ENCODE data around the gene RSPO3.
"Not testable (repeated sequence)": the region's sequence is repeated elsewhere in the genome, so short reads cannot be mapped to it uniquely, and the experiment has no call there.

RSPO3 gene, protein sequence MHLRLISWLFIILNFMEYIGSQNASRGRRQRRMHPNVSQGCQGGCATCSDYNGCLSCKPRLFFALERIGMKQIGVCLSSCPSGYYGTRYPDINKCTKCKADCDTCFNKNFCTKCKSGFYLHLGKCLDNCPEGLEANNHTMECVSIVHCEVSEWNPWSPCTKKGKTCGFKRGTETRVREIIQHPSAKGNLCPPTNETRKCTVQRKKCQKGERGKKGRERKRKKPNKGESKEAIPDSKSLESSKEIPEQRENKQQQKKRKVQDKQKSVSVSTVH

DNA sequence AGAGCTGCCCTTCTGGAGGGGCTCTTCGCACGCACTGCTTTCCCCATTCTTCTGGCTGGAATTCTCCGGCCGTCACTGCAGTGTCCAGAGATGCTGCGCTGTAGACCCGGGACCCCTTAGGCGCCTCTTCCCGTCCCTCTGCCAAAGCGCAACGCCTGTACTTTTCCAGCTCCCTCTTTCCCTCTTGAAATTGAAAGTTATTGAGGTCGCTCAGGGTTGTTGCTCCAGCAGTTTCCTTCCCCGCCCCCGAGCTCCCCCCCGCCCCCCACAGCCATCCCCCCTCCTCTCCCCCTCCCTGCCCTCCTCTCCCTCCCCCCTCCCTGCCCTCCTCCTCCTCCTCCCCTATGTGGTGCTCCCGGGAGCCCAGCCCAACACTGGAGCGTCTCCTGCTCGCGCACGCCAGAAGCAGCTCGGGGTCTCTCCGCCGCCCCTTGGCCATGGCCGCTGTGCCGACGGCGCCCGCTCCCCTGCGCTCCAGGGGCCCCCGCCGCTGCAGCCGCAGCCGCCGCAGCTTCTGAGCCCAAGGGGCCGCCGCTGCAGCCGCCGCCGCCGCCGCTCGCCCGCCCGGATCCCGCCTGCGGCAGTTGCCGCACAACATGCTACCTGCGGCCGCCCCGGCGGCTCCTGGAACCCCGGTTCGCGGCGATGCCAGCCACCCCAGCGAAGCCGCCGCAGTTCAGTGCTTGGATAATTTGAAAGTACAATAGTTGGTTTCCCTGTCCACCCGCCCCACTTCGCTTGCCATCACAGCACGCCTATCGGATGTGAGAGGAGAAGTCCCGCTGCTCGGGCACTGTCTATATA is at the start of gene RSPO3:
TSS of gene RSPO3 (plus strand) at position 374 of the 804 bp plus-strand sequence. CDS start 522 bp downstream, outside the sequence.
- DNase-seq (ENCODE audit: low read depth): no peak

DNA sequence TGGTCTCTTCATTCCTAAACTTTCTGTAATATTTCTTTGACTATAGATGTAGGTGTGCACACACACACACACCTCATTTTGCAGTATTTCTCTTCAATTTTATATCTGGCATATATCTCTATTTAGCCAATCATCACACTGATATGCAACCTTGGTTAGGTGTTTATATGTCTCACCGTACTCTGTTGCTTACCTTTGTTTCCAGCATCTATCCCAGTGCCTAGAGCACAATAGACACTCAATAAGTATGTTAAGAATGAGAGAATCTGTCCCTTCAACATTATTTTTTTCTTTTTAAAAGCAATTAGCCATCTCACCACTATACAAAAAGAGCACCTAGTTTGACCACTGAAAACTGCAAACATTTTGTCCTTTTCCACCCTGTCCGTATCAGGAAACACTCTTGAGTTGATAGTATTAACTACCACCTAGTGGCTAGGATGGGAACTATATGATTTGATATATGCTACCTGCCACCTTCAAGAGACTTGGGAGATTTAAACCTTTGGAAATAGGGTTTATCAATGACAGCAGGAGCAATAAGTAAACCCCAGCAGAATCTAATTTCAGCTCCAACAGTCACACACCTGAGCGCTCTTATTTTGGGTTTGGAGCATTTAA is 48.7 kb upstream of the RSPO3 start:
- DNase-seq (ENCODE audit: low read depth): no peak

DNA sequence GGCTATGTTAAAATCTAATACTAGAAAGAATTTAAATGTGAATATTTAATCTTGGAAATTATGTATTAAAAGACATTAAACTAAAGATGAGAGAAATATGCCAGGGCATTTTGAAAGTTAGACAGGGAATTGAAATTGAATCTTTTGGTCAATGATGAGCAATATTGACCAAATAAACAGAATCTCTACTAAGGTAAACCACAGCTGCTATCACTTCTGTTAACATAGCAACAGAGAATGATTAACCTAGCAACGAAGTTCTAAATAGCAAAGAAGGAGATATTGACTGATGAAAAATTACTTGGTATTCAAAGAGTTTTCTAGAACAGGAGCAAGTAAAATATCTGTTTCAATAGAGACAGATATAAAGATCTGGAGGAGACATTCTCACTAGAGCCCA is 45.2 kb upstream of the RSPO3 start:
- DNase-seq (ENCODE audit: low read depth): no peak

DNA sequence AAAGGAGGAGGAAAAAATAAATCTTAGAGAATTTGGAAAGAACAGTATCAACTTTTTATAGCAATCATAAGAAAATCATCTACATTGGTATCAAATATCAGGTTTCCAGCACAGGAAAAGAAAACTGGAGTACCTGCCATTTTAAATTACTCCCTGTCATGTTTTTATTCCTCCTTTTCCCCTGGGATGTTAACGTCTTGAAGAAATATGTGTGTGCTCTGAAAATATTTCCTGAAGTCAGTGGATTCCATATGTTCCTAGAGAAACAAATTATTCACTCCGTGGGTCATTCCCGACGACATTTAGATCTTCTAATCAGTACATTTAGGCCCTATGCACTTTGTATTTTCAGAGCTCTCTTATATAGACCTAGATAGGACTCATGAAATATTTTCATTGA is 42.0 kb upstream of the RSPO3 start:
- DNase-seq (ENCODE audit: low read depth): no peak

DNA sequence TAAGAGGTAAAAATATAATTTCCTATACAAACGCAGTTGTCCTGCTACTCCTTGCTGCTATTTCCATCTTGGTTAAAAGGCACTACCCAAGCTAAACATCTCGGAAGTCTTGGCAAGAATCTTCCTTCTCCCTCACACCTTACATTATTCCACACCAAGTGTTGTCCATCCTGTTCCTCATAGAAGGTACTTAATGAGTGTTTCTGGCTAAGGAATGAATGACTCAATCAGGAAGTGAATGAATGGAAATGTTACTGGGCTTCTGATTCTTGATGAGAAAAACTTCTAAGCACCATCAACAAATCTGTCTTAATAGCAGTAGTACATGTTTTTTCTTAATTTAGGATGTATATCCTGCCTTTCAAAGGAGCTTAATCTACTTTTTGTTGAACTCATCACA is 40.6 kb upstream of the RSPO3 start:
- DNase-seq (ENCODE audit: low read depth): no peak

DNA sequence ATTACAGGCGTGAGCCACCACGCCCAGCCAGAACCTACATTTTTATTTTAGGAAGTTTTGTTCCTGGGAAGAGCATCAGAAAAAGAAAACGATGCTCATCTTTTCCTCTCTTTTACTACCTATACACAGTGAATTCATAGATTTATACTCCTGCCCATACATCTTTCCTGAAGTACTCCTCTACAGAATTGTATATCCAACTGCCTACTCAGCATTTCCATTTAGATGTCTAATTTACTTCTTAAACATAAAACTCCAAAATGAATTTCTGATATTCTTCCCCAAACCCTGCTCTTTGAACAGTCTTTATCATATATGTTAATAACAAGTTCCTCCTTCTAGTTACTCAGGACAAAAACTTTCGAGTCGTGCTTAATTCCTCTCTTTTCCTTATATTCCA is 39.8 kb upstream of the RSPO3 start:
- DNase-seq (ENCODE audit: low read depth): no peak

DNA sequence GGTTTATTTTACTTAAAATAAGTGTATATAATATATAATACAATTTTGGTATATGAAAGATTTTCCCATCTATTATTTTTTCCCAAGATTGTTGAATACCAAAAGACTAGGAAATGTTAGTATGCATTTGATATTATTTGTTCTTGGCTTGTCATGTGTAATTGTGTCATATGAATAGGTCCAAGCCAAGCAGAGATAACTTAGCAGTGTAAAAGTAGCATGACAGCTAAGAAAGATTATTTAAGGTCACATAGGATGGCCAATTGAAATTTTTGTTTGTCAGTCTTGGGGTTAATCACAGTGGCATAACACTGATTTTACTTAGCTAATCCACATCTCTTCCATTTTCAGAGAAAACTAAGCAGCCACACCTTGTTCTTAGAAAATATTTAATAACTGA is 38.8 kb upstream of the RSPO3 start:
- no peak for DNase-seq (ENCODE audit: low read depth)

DNA sequence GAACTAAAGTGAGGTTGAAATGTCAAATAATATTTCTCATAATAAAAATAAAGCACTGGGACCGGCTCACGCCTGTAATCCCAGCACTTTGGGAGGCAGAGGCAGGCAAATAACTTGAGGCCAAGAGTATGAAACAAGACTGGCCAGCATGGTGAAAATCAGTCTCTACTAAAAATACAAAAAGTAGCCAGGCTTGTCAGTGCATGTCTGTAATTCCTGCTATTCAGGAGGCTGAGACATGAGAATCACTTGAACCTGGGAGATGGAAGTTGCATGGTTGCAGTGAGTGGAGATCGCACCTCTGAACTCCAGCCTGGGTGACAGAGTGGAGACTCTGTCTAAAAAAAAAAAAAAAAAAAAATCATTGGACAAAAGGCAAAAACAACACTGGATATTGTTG is 38.4 kb upstream of the RSPO3 start:
- no peak for DNase-seq (ENCODE audit: low read depth)

DNA sequence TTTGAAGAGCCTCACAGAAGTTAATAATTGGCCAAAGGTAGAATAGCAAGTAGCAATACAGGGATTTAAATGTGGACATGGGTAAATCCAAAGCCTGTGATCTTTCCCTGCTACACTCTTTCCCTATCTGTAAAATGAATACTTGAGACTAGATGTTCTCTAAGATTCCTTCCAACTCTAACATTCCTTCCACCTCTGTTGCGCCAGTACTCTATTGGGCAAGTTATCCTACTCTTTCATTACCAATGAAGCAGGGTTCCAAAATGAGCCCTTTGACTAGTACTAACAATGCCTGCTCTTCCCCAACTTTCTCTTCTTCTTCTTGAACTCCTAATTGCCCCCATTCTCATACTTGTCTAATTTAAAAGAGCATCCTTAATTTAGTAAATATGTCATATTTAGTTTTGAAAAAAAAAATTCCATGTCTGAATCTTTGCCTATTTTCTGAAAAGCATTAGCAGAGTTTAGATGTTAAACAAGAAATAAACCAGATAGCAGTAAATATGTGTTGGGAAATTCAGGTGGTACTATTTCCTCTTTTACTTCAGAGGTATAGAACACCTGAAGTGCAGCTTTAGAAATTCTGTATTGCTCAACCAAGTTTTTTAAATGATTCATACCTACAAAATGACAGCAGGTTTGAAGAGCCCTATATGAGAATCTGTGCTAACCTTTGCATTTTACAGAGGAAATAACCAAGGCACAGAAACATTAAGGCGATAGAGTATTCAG is 35.1 kb upstream of the RSPO3 start:
- no peak for DNase-seq (ENCODE audit: low read depth)

DNA sequence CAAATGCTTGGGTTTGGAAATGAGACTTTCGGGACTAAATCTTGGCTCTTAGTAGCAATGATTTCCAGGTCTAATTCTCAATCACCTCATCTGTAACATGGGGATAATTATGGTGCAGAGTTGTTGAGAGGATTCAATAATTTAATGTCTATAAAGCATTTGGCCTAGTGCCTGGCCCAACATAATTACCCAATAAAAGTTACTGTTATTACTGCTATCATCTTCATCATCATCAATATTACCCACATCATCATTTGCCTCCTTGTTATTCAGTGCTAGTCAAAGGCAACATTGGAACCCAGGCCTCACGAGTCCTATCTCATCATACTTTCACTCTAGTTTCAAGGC is 34.5 kb upstream of the RSPO3 start:
- no peak for DNase-seq (ENCODE audit: low read depth)

DNA sequence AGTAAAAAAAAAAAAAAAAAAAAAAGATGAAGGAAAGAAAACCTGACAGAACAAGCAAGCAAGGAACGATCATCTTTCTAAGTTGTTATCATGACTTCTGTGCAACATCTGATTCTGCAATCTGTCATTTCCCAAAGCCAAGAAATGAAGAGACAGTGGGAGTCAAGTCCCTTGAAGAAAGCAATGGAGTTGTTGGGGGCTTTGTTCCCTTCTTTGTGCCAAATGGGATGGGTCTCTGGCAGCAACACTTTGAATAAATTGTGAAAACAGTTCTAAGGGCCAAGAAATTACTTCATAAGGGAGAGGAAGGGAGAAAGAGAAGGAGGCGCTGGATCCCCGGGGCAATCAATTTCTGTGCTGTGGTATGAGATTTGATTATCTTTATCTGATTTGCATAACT is 33.3 kb upstream of the RSPO3 start:
- DNase-seq (ENCODE audit: low read depth): no peak

DNA sequence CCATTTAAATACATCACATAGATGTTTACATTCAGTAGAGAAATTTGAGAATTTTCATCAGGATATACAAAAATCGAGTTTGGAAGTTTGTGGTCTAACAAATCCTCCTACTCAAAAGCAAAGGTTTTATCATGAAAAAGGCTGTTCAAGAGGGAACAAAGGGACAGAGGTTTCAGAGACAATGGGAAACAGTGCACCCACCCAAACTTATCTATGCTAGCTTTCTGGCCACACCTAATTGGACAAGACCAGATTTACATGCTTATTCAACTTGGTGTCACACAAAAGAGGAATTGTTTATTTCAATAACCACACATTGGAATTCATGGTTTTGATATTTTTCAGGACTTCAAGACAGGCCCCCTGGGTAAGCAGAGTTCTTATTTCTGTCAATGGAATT is 28.4 kb upstream of the RSPO3 start:
- no peak for DNase-seq (ENCODE audit: low read depth)

DNA sequence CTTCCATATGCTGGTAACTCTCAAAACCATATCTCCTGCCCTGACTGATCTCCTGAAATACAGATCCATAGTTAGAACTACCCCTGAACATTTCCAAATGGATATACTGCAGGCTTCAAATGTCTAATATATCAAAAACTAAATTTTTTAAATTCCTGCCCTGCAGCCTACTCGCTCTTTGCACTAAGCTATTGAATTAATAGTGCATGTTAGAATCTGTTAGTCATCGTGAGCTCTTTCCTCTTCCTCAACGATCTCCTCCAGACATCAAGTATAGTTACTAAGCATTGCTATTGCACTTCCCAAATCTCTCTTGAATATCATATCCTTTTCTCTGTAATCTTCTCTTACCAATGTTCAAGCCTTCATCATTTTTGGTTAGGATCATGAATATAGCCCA is 26.0 kb upstream of the RSPO3 start:
- DNase-seq (ENCODE audit: low read depth): no peak

DNA sequence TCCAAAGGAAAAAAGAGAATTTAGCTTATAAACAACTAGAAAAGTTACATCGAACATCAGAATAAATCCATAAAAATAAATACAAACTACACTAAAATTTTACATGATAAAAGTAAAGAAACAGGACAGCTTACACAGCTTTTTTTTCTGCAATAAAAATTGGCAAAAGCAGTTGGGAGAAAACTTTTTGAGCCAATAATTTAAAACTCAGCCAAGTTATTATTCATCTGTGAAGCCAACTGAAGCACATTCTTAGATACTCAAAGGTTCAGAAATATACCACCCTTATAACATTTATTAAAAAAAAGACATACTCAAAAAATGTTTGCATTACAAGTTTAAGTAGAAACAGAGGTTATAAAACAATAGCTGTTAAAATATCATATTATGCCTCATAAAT is 23.7 kb upstream of the RSPO3 start:
- no peak for DNase-seq (ENCODE audit: low read depth)

DNA sequence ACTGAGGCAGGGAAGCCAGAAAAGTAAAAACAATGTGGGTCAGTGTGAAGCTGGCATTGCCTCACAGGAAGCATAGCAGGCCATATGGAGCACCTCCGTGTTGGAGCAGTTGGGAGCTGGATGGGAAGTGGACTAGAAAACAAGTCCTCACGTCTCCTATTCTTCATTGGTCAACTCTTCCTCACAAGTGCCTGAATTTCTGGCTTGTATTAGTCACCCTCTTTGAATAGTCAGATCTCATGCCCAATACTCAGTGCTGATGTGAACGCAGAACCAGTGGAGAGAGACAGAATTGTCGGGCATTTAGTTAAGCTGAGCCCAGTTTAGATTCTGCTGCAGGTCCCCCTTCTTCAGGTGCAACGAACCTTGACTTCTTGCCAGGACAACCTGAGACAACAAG is 22.3 kb upstream of the RSPO3 start:
- DNase-seq (ENCODE audit: low read depth): no peak

DNA sequence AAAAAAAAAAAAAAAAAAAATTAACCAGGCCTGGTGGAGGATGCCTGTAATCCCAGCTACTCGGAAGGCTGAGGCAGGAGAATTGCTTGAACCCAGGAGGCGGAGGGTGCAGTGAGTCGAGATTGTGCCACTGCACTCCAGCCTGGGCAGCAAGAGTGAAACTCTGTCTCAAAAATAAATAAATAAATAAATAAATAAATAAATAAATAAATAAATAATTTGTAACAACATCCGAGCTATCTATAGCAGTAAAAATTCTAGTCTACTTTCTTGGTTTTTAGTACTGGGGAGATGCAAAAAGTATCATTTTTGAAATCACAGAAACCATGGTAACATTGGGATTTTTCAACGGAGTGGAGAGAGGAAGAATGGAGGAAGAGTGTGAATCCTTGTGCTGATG is 21.0 kb upstream of the RSPO3 start:
- not testable (repeated sequence) for DNase-seq (ENCODE audit: low read depth)

DNA sequence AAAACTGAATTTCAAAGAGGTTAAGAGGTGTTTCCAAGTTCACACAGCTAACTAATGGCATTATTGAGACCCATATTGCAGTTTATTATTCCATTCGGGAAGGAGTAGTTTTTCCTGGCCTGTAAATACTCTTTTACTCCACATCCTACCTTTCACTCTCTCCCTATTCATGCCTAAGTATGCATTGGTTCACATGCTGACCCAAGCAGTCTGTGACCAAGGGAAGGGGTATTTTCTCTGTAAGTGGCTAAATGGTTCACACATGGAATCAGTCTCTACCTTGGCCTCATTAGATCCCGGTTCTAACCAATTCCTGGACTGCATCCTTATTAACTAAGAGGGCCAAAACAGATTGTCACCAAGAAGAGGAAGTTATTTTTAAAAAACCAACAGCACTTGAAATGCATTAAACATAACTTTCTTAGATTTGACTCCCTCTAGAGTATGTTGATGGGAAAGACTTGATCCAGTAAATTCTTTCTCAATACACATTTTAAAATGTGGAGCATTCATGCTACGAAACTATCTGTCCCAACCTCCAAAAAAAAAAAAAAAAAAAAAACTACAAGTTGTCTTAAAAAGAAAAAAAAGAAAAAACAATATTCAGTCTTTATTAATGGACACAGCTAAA is 17.8 kb upstream of the RSPO3 start:
- DNase-seq (ENCODE audit: low read depth): no peak

DNA sequence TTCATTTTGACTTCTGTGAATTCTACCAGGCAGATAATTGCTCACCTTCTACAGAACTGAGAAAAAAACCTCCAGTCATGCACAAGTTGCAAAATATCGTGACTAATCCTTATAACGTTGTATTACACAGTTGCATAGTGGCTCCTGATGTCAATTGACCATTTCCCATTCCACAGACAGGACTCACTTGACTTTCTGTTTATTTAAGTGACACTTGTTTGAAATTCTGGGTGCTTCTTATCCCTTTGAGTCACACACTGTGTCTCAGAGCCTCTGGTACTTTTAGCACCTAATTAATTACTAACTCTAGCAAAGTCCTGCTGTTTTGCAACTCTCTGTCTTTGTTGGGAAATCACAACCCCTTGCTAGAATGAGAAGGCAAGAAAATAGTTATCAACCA is 16.2 kb upstream of the RSPO3 start:
- DNase-seq (ENCODE audit: low read depth): peak; percentile 65

DNA sequence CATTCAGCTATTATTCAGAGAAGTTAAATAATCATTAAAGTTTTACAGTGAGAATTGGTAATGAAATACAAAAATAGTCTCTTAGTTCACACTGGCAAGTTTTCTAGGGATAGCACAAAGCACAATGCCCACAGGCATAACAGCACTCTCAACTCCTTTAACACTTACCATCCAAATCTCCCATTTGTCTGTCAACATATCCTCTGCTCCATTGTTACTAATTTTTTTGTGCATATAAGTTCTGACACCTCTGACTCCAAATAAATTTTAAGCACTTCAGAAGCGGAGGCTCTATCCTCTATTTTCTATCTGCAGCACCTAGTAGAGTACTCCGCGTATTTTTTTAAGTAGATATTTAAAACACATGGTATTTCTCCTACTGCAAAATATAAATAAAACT is 15.6 kb upstream of the RSPO3 start:
- no peak for DNase-seq (ENCODE audit: low read depth)

DNA sequence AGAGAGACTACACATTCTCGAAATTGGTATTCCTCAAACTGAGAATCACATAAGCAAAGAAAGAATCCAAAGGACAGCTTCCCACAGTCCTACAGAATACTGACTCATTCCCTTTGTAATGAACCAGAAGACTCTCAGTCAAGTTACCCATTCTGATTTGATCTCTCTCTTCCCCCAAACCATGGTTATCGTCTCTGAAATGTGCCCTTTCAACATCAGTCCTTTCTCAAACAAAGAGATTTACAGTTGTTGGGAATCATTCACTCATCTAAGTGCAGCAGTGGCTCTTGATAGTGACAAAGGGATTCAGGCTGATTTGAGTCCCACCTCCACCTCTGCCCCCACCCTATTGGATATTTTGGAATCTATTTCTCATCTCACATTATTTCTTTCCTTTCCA is 15.0 kb upstream of the RSPO3 start:
- no peak for DNase-seq (ENCODE audit: low read depth)

DNA sequence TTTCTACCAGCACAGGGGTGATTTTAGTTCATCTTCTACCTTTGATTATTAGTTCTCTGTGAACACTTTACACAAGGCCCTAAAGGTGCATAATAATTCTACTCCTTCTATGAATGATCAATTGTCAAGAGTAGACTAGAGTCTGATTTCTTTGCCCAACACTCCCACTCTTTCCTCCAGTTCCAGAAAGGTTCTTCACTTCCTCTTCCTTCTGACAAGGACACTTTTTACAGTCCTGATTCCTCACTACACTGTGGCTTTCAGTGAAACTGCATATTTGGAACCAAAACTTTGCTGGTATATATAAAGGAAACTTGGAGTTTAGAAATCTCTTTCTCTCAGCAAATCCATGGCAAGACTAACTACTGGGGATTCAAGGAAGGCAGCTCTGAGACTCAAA is 10.6 kb upstream of the RSPO3 start:
- DNase-seq (ENCODE audit: low read depth): no peak

DNA sequence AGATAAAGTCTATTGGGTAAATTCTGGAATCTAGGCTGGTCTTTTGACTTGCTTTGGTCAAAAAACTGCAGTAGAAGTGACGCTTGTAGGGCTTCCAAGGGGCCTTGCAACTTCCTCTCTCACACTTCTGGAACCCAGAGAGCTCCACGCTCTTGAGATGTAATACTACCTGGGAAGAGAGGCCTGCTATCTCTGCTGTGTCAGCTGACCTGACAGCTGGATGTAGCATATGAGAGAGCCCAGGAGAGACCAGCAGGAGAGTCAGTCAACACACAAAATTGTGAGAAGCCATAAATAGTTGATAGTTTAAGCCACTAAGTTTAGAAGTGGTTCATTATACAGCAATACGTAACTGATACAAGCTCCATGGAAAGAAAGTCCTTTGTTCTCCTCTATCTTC is 7.8 kb upstream of the RSPO3 start:
- DNase-seq (ENCODE audit: low read depth): no peak
